RWPE2 (cell line): ENCODE results near the gene CXCL3.

Source experiments
- ATAC-seq: fragments of 200-7000 bp; cut with Tn5 transposase; 3 replicates; pipeline ENCODE4 v1.9.1; 2021; ENCODE audit warnings: low read depth
- DNase-seq: peaks from one replicate; pipeline ENCODE4 v3.0.0-alpha.2; 2020; ENCODE audit warnings: low spot score
- H3K27ac ChIP-seq: fragments of 450-650 bp; 2 replicates; pipeline ENCODE4 v1.5.1; 2017; ENCODE audit warnings: mild to moderate bottlenecking; ENCODE audit not compliant: poor library complexity, severe bottlenecking
- H3K27me3 ChIP-seq: fragments of 250-450 bp; sonication (Bioruptor Pico); 2 replicates; pipeline ENCODE4 v1.5.1; 2021; ENCODE audit warnings: mild to moderate bottlenecking, moderate library complexity; ENCODE audit not compliant: insufficient read depth, poor library complexity, severe bottlenecking
- H3K36me3 ChIP-seq: fragments of 250-450 bp; sonication (Bioruptor Pico); 2 replicates; pipeline ENCODE4 v1.5.1; 2020; ENCODE audit warnings: low read depth, mild to moderate bottlenecking, moderate library complexity
- H3K4me1 ChIP-seq: fragments of 250-450 bp; sonication (Bioruptor Pico); 2 replicates; pipeline ENCODE4 v1.5.1; 2021; ENCODE audit warnings: mild to moderate bottlenecking, moderate library complexity; ENCODE audit not compliant: insufficient read depth, poor library complexity, severe bottlenecking
- H3K4me3 ChIP-seq: fragments of 250-450 bp; sonication (Bioruptor Pico); 2 replicates; pipeline ENCODE4 v1.5.1; 2021; ENCODE audit warnings: mild to moderate bottlenecking, moderate library complexity; ENCODE audit not compliant: severe bottlenecking
- H3K9me3 ChIP-seq: fragments of 250-450 bp; sonication (Bioruptor Pico); 2 replicates; pipeline ENCODE4 v1.5.1; 2021; ENCODE audit warnings: mild to moderate bottlenecking, moderate library complexity; ENCODE audit not compliant: severe bottlenecking
- TF ChIP-seq, protein P1 (sequence below): fragments of 450-650 bp; IDR thresholded peaks from one replicate; pipeline ENCODE4 v1.5.1; 2017; ENCODE audit warnings: mild to moderate bottlenecking, moderate library complexity; ENCODE audit not compliant: poor library complexity, severe bottlenecking

The CXCL3 gene

DNA sequence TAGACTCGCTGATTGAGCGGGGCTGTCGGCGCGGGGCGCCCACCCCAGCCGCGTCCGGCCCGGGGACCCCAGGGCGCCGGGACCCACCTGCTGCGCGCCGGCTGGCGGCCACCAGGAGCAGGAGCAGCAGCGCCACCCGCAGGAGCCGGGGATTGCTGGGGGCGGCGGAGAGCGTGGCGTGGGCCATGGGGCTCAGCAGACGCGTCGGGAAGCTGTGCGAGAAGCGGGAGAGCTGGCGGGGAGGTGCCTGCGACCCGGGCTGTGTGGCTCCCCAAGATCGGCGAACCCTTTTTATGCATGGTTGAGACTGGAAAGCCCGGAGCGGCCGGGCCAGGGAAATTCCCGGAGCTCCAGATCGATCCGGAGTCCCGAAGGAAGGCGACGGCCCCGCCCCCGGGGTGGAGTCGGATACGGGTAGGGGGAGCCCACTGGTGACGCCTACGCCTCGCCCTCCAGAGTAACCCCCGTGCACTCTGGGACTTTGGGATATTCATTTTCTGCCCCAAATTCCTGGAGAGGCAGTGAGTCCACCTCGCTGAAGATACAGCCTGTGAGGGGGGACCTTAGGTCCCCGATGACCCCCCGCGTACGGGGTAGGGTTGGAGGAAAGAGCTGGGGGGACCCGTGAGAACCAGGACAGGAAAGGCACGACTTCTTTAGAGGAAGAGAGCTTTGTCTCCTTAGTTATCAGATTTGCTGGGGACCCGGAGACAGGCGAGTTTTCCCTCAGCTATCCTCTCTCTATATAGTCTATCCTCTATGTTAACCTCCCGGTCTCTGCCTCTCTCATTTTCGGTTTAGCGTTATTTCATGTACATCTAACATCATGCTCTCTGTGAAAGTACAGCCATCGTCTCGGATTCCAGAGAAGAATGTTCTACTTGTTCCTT lies at the start of gene CXCL3:
Gene CXCL3, minus strand, starts transcription at position 265 of the 890 bp plus-strand sequence. Its CDS starts 78 bp downstream, at position 187.
- H3K4me3 ChIP-seq, result peak within 1 kb of the TSS; percentile 77
- H3K9me3 ChIP-seq, result no peaks in the 10 kb centered on the region
- H3K27ac ChIP-seq, result peak within 1 kb of the TSS; percentile 90
- TF ChIP-seq, protein P1, sequence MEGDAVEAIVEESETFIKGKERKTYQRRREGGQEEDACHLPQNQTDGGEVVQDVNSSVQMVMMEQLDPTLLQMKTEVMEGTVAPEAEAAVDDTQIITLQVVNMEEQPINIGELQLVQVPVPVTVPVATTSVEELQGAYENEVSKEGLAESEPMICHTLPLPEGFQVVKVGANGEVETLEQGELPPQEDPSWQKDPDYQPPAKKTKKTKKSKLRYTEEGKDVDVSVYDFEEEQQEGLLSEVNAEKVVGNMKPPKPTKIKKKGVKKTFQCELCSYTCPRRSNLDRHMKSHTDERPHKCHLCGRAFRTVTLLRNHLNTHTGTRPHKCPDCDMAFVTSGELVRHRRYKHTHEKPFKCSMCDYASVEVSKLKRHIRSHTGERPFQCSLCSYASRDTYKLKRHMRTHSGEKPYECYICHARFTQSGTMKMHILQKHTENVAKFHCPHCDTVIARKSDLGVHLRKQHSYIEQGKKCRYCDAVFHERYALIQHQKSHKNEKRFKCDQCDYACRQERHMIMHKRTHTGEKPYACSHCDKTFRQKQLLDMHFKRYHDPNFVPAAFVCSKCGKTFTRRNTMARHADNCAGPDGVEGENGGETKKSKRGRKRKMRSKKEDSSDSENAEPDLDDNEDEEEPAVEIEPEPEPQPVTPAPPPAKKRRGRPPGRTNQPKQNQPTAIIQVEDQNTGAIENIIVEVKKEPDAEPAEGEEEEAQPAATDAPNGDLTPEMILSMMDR, result peak; percentile 74
- peaks cover 20% of the 10 kb centered on the region for H3K36me3 ChIP-seq
- ATAC-seq (peak; percentile 81), DNase-seq (peak; percentile 84)
- H3K27me3 ChIP-seq, result no peaks in the 10 kb centered on the region
- H3K4me1 ChIP-seq, result peaks cover 21% of the 10 kb centered on the region

DNA sequence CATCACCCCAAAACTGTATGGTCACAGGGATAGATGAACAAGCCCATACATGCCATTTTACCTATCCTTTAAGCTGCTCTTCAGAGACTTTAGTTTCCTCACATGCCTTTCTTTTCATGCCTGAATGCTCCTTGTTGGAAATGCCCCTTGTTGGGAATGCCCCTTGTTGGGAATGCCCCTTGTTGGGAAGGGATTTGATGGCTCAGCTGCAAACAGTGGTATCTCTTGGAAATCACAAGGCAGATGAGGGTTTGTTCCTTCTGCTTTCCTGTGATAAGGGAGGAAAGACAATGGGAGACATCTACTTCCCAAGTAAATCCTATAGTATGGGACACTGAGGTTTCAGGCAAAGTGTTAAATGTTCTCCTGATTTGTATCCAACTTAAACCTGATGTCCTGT lies 49.0 kb upstream of the CXCL3 start:
- no peak for DNase-seq
- Histone ChIP-seq H3K4me3 (no peak overlapping the region), H3K27me3 (no peaks in the 10 kb centered on the region), H3K36me3 (no peaks in the 10 kb centered on the region), H3K27ac (no peak overlapping the region), H3K9me3 (no peaks in the 10 kb centered on the region), H3K4me1 (peaks cover under 1% of the 10 kb centered on the region)
- no peak for ATAC-seq
- TF ChIP-seq, protein P1, result no peak

DNA sequence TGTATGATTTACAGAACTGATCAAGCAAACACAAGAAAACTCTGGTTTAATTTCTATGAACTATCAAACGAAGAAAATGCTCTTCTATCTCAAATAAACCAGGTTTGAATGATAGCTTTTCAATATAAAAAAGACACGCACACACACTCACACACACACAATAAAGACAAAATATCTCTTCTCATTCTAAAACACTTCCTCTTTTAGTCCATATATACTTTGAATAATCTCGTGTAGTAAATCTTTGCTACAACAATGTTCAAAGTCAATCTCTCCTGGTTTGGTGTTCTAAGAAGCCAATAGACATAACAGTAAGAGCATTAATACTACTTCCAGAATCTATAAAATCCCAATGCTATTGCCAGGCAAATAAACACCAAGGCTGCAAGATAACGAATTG lies 47.2 kb upstream of the CXCL3 start:
- DNase-seq (no peak), ATAC-seq (no peak)
- H3K27me3 ChIP-seq, result no peaks in the 10 kb centered on the region
- no peaks in the 10 kb centered on the region for H3K4me1 ChIP-seq
- TF ChIP-seq, protein P1, result no peak
- H3K9me3 ChIP-seq, result no peaks in the 10 kb centered on the region
- no peaks in the 10 kb centered on the region for H3K36me3 ChIP-seq
- H3K27ac ChIP-seq, result no peak overlapping the region
- no peak overlapping the region for H3K4me3 ChIP-seq

DNA sequence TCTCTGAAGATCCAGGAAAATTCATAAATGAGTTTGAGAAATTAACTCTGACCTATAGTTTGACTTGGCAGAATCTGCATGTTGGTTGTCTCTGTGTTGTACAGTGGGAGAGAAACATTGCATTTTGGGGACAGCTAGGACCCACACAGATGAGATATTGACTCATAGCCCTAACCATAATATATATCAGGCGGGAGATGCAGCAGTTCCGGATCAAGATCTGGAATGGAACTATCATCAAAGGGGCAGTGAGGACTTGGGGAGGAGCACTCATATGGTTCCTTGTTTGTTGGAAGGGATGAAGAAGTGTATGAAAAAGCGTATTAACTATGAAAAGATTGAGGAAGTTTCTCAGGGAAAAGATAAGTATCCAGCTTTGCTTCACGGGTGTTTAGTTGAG lies 46.5 kb upstream of the CXCL3 start:
- Histone ChIP-seq H3K27me3 (no peaks in the 10 kb centered on the region), H3K36me3 (no peaks in the 10 kb centered on the region), H3K4me1 (no peaks in the 10 kb centered on the region), H3K9me3 (no peaks in the 10 kb centered on the region), H3K4me3 (no peak overlapping the region), H3K27ac (no peak overlapping the region)
- DNase-seq (no peak), ATAC-seq (no peak)
- TF ChIP-seq, protein P1, result no peak

DNA sequence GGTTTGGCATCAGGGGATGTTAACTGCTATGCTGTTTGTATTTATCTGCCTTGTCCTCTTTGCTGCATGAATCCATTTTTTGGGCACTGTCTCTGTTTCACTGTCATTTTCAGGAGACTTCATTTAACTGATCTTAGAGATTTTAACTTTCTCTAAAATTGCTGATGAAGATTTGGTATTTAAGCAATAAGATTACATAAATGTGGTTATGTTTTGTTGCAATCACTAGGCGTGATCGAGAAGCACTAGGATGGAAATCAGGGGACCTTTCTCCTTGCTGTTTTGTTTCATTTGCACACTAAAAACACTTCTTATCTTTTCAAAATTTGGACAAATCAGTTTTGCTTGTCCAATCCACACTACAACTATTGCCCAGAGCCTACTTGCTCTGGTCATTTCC lies 45.1 kb upstream of the CXCL3 start:
- H3K36me3 ChIP-seq, result no peaks in the 10 kb centered on the region
- H3K4me3 ChIP-seq, result no peak overlapping the region
- no peaks in the 10 kb centered on the region for H3K9me3 ChIP-seq
- TF ChIP-seq, protein P1, result no peak
- DNase-seq (no peak), ATAC-seq (no peak)
- H3K4me1 ChIP-seq, result no peaks in the 10 kb centered on the region
- H3K27me3 ChIP-seq, result no peaks in the 10 kb centered on the region
- H3K27ac ChIP-seq, result no peak overlapping the region
